ENCODE results near the gene PLEKHG4B.
"Not testable (repeated sequence)": the region's sequence is repeated elsewhere in the genome, so short reads cannot be mapped to it uniquely, and the experiment has no call there.

GRCh38 chr5:72316-73180, 19.4 kb upstream of the PLEKHG4B start:
- TF ChIP-seq POLR2A (IDR thresholded peaks at IDR 0.05; ENCODE audit: low read depth, low read length); USF2 (IDR thresholded peaks at IDR 0.05; ENCODE audit: low read depth, low read length); CTCF (conservative IDR thresholded peaks at IDR 0.05; ENCODE audit: low read depth, low read length); MAFK (IDR thresholded peaks at IDR 0.05; ENCODE audit: low read depth, low read length); CEBPB (IDR thresholded peaks at IDR 0.05; ENCODE audit: low read depth, low read length); BHLHE40 (IDR thresholded peaks at IDR 0.05; ENCODE audit: low read depth, low read length); RFX5 (IDR thresholded peaks at IDR 0.05; ENCODE audit: low read depth, low read length); ELK1 (IDR thresholded peaks at IDR 0.05; ENCODE audit: borderline replicate concordance, low read depth, low read length); RAD21 (IDR thresholded peaks at IDR 0.05; ENCODE audit: low read length); CHD1 (IDR thresholded peaks at IDR 0.05; ENCODE audit: low read depth, low read length); MAZ (IDR thresholded peaks at IDR 0.05; ENCODE audit: borderline replicate concordance, low read depth, low read length): not testable (repeated sequence)

Data from IMR-90 (cell line).